HCT116 (cell line): ENCODE measurements around the gene MYLK. TPM values are rescaled to one million over a fixed set of nuclear protein-coding genes. Genes with fewer than 3 reads are reported as not detected.

Experiments used
- ATAC-seq: fragments of 200-7000 bp; cut with Tn5 transposase; 2 replicates; pipeline ENCODE4 v1.9.1; 2020; ENCODE audit warnings: mild to moderate bottlenecking, moderate library complexity
- BruUV-seq: library from RNA; stranded (reverse); fragments of 400-500 nt; replicated peaks from 2 replicates; lab custom pipeline; 2021; lab: Mats Ljungman, UMichigan
- CTCF ChIA-PET: fragments of 300-600 bp; sonication (Branson Sonifier 250); formaldehyde crosslinking; loops from one replicate; lab custom pipeline; 2021; ENCODE audit warnings: antibody characterized with exemption; lab: Charles Lee
- POLR2A ChIA-PET: fragments of 300-600, 350-600 bp; sonication (Branson Sonifier 250); formaldehyde crosslinking; loops from one replicate; lab custom pipeline; 2021; ENCODE audit warnings: antibody characterized with exemption; lab: Charles Lee
- RAD21 ChIA-PET, 2 experiments: fragments of 300-600 bp; sonication (Branson Sonifier 250); formaldehyde crosslinking; loops; one replicate each; lab custom pipeline; 2023; ENCODE audit warnings: low total read pairs in 2 of 2; ENCODE audit not compliant: uncharacterized antibody in 2 of 2, unreplicated experiment in 2 of 2, low non-redundant PET in 1 of 2; lab: Charles Lee
- DNase-seq: peaks from one replicate; pipeline ENCODE4 v3.0.0-alpha.2; 2010; ENCODE audit warnings: low read depth, low spot score
- H2AFZ ChIP-seq: fragments of 200-600 bp; shearing (Covaris generic), sonication (generic); 2 replicates; pipeline ENCODE4 v1.6.1; 2017; ENCODE audit warnings: low read depth, mixed run types, mixed read lengths, antibody characterized with exemption, low read length; ENCODE audit not compliant: poor library complexity, severe bottlenecking
- H3K27ac ChIP-seq: 2 replicates; pipeline ENCODE4 v1.5.1; 2012; ENCODE audit warnings: low read depth, low read length
- H3K27me3 ChIP-seq: fragments of 200-600 bp; sonication (generic); 2 replicates; pipeline ENCODE4 v1.6.1; 2016; ENCODE audit warnings: mixed run types, low read length, mixed read lengths; ENCODE audit not compliant: insufficient read depth
- H3K36me3 ChIP-seq, 2 experiments: fragments of 200-500 bp in 1 of 2; fragments of 200-600 bp in 1 of 2; sonication (Bioruptor generic) in 1 of 2; sonication (generic) in 1 of 2; 2 replicates each; pipeline versions ENCODE4 v1.5.1 to v1.6.1; 2014 to 2016; ENCODE audit warnings: low read length in 2 of 2, inconsistent platforms in 1 of 2, mixed read lengths in 1 of 2, mixed run types in 1 of 2; ENCODE audit not compliant: insufficient read depth in 2 of 2, control insufficient read depth in 1 of 2
- H3K4me1 ChIP-seq, 2 experiments: fragments of 200-600 bp in 1 of 2; sonication (generic) in 1 of 2; 2 replicates each; pipeline versions ENCODE4 v1.5.1 to v1.6.1; 2012 to 2017; ENCODE audit warnings: low read length in 2 of 2, inconsistent platforms in 1 of 2, mild to moderate bottlenecking in 1 of 2, mixed read lengths in 1 of 2, mixed run types in 1 of 2, moderate library complexity in 1 of 2; ENCODE audit not compliant: insufficient read depth in 2 of 2, control insufficient read depth in 1 of 2
- H3K4me2 ChIP-seq: fragments of 200-600 bp; sonication (generic); 2 replicates; pipeline ENCODE4 v1.6.1; 2017; ENCODE audit warnings: mixed run types, low read length, mixed read lengths
- H3K4me3 ChIP-seq, 2 experiments: fragments of 200-600 bp in 1 of 2; sonication (generic) in 1 of 2; replicated peaks in 1 of 2; 2 replicates each; pipeline ENCODE4 v1.5.1; 2011 to 2016; ENCODE audit warnings: low read length in 2 of 2, control low read depth in 1 of 2, low read depth in 1 of 2, mild to moderate bottlenecking in 1 of 2, mixed read lengths in 1 of 2, mixed run types in 1 of 2
- H3K79me2 ChIP-seq: fragments of 200-600 bp; sonication (generic); 2 replicates; pipeline ENCODE4 v1.6.1; 2017; ENCODE audit warnings: mild to moderate bottlenecking, mixed run types, low read length, moderate library complexity, mixed read lengths; ENCODE audit not compliant: insufficient read depth
- H3K9ac ChIP-seq: fragments of 200-600 bp; sonication (generic); 2 replicates; pipeline ENCODE4 v1.6.1; 2016; ENCODE audit warnings: low read length, mixed read lengths
- H3K9me2 ChIP-seq: fragments of 200-600 bp; sonication (generic), shearing (Covaris generic); 2 replicates; pipeline ENCODE4 v1.6.1; 2017; ENCODE audit warnings: mixed run types, mild to moderate bottlenecking, moderate library complexity; ENCODE audit not compliant: insufficient read depth
- H3K9me3 ChIP-seq, 2 experiments: fragments of 200-500 bp in 1 of 2; fragments of 200-600 bp in 1 of 2; sonication (Bioruptor generic) in 1 of 2; sonication (generic) in 1 of 2; 2 replicates each; pipeline ENCODE4 v1.6.1; 2014 to 2017; ENCODE audit warnings: low read length in 2 of 2, mixed read lengths in 2 of 2, inconsistent platforms in 1 of 2, low read depth in 1 of 2, mild to moderate bottlenecking in 1 of 2, mixed run types in 1 of 2, moderate library complexity in 1 of 2; ENCODE audit not compliant: control insufficient read depth in 1 of 2, insufficient read depth in 1 of 2
- H4K20me1 ChIP-seq: fragments of 200-600 bp; sonication (generic), shearing (Covaris generic); 2 replicates; pipeline ENCODE4 v1.6.1; 2017; ENCODE audit warnings: mixed run types, mild to moderate bottlenecking, moderate library complexity; ENCODE audit not compliant: insufficient read depth
- CBX3 ChIP-seq: IDR thresholded peaks from 2 replicates; pipeline ENCODE4 v1.6.1; 2012; ENCODE audit warnings: low read depth
- CEBPB ChIP-seq: IDR thresholded peaks from 2 replicates; pipeline ENCODE4 v1.6.1; 2012; ENCODE audit warnings: low read depth
- CTCF ChIP-seq, 3 experiments: fragments of 200-600 bp in 1 of 3; sonication (generic) in 1 of 3; IDR thresholded peaks in 2 of 3; conservative IDR thresholded peaks in 1 of 3; 2 replicates each; pipeline ENCODE4 v1.5.1; 2012 to 2017; ENCODE audit warnings: low read depth in 2 of 3, low read length in 2 of 3, antibody characterized with exemption in 1 of 3, borderline replicate concordance in 1 of 3, control low read depth in 1 of 3, mild to moderate bottlenecking in 1 of 3, mixed read lengths in 1 of 3, mixed run types in 1 of 3, moderate library complexity in 1 of 3; ENCODE audit not compliant: insufficient read depth in 1 of 3
- EGR1 ChIP-seq: IDR thresholded peaks from 2 replicates; pipeline ENCODE4 v1.6.1; 2012; ENCODE audit warnings: low read depth
- ELF1 ChIP-seq: IDR thresholded peaks from 2 replicates; pipeline ENCODE4 v1.6.1; 2012; ENCODE audit warnings: low read depth, borderline replicate concordance
- FOSL1 ChIP-seq: IDR thresholded peaks from 2 replicates; pipeline ENCODE4 v1.6.1; 2012; ENCODE audit warnings: low read depth
- JUND ChIP-seq: IDR thresholded peaks from 2 replicates; pipeline ENCODE4 v1.6.1; 2012
- MAX ChIP-seq: IDR thresholded peaks from 2 replicates; pipeline ENCODE4 v1.6.1; 2012
- POLR2A ChIP-seq: IDR thresholded peaks from 2 replicates; pipeline ENCODE4 v1.7.0; 2011; ENCODE audit warnings: borderline replicate concordance; ENCODE audit not compliant: insufficient read depth, insufficient read length; ENCODE audit errors: extremely low read depth
- POLR2AphosphoS5 ChIP-seq: IDR thresholded peaks from 2 replicates; pipeline ENCODE4 v1.6.1; 2011; ENCODE audit warnings: mild to moderate bottlenecking, low read depth, low read length, moderate library complexity
- REST ChIP-seq: IDR thresholded peaks from 2 replicates; pipeline ENCODE4 v1.6.1; 2012; ENCODE audit warnings: low read depth
- SIN3A ChIP-seq: IDR thresholded peaks from 2 replicates; pipeline ENCODE4 v1.6.1; 2012; ENCODE audit warnings: low read depth
- SRF ChIP-seq: IDR thresholded peaks from 2 replicates; pipeline ENCODE4 v1.6.1; 2012; ENCODE audit warnings: low read depth
- TCF7L2 ChIP-seq: IDR thresholded peaks from 2 replicates; pipeline ENCODE4 v1.7.0; 2011; ENCODE audit warnings: borderline replicate concordance, inconsistent platforms; ENCODE audit not compliant: insufficient read depth, insufficient read length; ENCODE audit errors: extremely low read depth
- ZBTB33 ChIP-seq: IDR thresholded peaks from 2 replicates; pipeline ENCODE4 v1.6.1; 2011; ENCODE audit warnings: mild to moderate bottlenecking, low read length, moderate library complexity; ENCODE audit not compliant: insufficient replicate concordance; ENCODE audit errors: extremely low read depth
- ZNF274 ChIP-seq: fragments of 200-500 bp; sonication (Bioruptor generic); IDR thresholded peaks from 2 replicates; pipeline ENCODE4 v1.6.1; 2014; ENCODE audit warnings: mild to moderate bottlenecking, low read depth, low read length, inconsistent platforms
- intact Hi-C: fragments of 100-400 bp; cut with micrococcal nuclease; formaldehyde crosslinking; loops from 2 replicates; pipeline ENCODE4 v1.10.0; 2022
- total RNA-seq: library from RNA; stranded (reverse); gene quantifications from one replicate; pipeline ENCODE4 v1.2.1, GENCODE V29; 2021; ENCODE audit not compliant: unreplicated experiment
- TF ChIP-seq, protein P1 (sequence below): IDR thresholded peaks from 2 replicates; pipeline ENCODE4 v1.6.1; 2012

Gene MYLK
- total RNA-seq, 1 experiment from 2014 or later: 3.8 TPM

DNA sequence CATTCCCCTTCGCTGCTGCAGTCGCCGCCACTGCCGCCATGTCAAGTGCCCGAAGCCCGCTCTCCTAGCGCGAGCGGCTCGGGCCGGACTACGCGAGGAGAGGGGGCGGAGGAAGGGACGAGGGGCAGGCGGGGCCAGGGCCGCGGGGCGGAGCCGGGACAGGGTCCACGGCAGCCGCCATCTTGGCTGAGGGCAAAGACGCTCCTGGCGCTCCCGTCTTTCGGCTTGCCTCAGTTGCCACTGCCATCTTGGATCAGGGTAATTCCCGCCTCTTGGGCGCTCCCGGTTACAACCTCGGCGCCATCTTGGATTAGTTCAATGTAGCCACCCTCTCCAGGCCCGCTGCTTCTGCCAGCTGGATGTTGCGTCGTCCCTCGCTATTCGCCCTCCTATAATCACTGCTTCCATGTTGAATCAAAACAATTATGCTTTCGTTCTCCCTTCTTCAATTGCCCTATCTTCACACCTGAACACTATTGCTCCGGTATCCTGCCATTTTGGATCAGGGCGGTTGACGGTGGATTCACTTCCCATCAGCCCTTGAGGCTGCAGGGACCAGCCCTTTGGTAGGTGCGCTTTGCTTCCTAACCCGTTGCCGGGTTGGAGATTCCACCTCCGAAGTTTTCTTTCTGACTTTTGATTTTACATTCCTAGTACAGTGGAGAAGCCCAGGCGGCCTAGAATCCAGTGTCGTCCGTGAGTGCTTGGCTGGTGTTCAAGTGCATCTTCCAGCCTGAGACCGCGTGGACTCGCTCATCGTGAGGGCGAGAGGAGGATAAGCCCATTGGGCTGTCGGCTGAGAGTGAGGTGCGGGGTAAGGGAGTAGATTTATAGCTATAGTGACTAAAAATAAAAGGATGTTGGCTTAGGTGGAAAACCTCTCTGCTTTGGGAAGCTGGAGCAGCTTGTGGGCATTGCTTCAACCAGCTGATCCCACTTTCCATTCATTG, 298.9 kb downstream of the MYLK start, which contains the start of gene HACD2:
TSS of gene HACD2 (minus strand) at position 66 of the 950 bp plus-strand sequence. CDS start at position 40, 26 bp downstream.
- POLR2A ChIA-PET: interaction anchor here (0.6 to 1.9 kb wide), 3 partner anchors 16 to 139 kb away, joined by 3 to 8 read pairs (median 4); no protein-coding TSS in a partner anchor
- DNase-seq: peak; percentile 95
- RAD21 ChIA-PET: interaction anchor here in 1 of 2 experiments (1.5 kb wide), 1 partner anchor 21 kb away, joined by 5 read pairs; no protein-coding TSS in a partner anchor
- Histone ChIP-seq H3K79me2 (peaks cover 52% of the 10 kb centered on the region), H3K4me3 (peak within 1 kb of the TSS; percentile 68 to 78), H4K20me1 (no peaks in the 10 kb centered on the region), H3K9me2 (no peaks in the 10 kb centered on the region), H3K27me3 (no peaks in the 10 kb centered on the region), H3K27ac (peak within 1 kb of the TSS; percentile 92), H3K36me3 (peaks cover 4 to 5% of the 10 kb centered on the region in 2 experiments; a peak in 2 of 4 replicates), H3K4me2 (peak within 1 kb of the TSS; percentile 91), H3K9ac (peak within 1 kb of the TSS; percentile 83), H2AFZ (peak within 1 kb of the TSS; percentile 88), H3K9me3 (no peaks in the 10 kb centered on the region; a peak in 1 of 4 replicates), H3K4me1 (peaks cover 11 to 21% of the 10 kb centered on the region in 2 experiments)
- CTCF ChIA-PET: interaction anchor here (1.5 to 2.4 kb wide), 2 partner anchors 57 to 138 kb away, joined by 5 to 8 read pairs; no protein-coding TSS in a partner anchor
- peak; percentile 93 for ATAC-seq
- intact Hi-C loops: loop anchor here (1.0 to 2.0 kb wide), 2 partner anchors 58 to 138 kb away; no protein-coding TSS in a partner anchor
- no TSS peak for BruUV-seq
- peak; percentile 69; the same call in 1 of the 2 replicates for TF ChIP-seq MAX
- peak; percentile 97 for TF ChIP-seq EGR1
- peak; percentile 87 for TF ChIP-seq CBX3
- TF ChIP-seq SIN3A: peak; percentile 79; the same call in 1 of the 2 replicates
- TF ChIP-seq FOSL1: no peak
- TF ChIP-seq ZBTB33: no peak
- no peak; the same call in 1 of the 2 replicates for TF ChIP-seq ELF1
- TF ChIP-seq REST: no peak
- TF ChIP-seq CEBPB: no peak
- TF ChIP-seq POLR2AphosphoS5: peak; percentile 96
- TF ChIP-seq POLR2A: peak; percentile 85
- TF ChIP-seq, protein P1, sequence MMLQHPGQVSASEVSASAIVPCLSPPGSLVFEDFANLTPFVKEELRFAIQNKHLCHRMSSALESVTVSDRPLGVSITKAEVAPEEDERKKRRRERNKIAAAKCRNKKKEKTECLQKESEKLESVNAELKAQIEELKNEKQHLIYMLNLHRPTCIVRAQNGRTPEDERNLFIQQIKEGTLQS: no peak
- TF ChIP-seq TCF7L2: peak; percentile 69
- no peak for TF ChIP-seq SRF
- no peak for TF ChIP-seq ZNF274
- no peak for TF ChIP-seq CTCF (IDR thresholded peaks at IDR 0.05 in 2 of 3, conservative IDR thresholded peaks at IDR 0.05 in 1 of 3; ENCODE audit: borderline replicate concordance in 1 of 3, insufficient read depth in 1 of 3, low read depth in 2 of 3, low read length in 2 of 3)
- no peak for TF ChIP-seq JUND
